ENCODE results near the gene CDH13. TPM values are rescaled to one million over a fixed set of nuclear protein-coding genes. Genes with fewer than 3 reads are reported as not detected.

CDH13 gene
- total RNA-seq, 4 donors from 2014 or later: 3.4 to 14.8 (median 6.5) TPM

DNA sequence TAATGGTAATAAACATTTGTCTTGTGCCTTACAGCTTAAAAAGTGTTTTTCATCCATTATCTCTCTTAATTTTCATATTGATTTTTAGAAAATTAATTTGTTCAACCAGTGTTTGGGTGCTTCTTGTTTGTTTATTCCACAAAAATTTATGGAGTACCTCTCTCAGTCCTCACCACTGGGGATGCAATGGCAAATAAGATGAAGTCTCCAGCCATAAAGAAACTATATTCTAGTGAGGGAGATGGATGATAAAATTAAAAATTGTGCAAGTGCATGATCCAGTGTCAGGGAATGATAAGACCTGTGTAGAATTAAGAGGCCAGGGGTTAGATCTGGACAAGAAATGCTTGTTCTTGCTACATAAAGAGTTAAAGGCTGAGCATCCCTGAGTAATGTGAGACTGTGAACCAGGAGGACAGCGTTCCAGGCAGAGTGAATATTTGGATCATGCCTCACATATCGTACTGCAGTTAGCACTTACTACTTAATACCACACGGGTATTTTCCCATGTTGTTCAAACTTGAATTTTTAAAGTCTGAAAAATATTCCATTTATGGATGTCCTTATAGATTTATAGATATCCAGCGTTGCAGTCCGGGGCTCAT is 645.3 kb downstream of the CDH13 start:
- H3K27me3 ChIP-seq: no peaks in the 10 kb centered on the region
- 57 to 75% methylated on average over 5 of the region's 5 CpGs for WGBS, 2 donors
- H3K36me3 ChIP-seq: no peaks in the 10 kb centered on the region
- H3K27ac ChIP-seq: no peak overlapping the region
- no peak overlapping the region for H3K4me3 ChIP-seq (replicated peaks in 1 of 3)
- no peak for DNase-seq
- TF ChIP-seq, protein P1, sequence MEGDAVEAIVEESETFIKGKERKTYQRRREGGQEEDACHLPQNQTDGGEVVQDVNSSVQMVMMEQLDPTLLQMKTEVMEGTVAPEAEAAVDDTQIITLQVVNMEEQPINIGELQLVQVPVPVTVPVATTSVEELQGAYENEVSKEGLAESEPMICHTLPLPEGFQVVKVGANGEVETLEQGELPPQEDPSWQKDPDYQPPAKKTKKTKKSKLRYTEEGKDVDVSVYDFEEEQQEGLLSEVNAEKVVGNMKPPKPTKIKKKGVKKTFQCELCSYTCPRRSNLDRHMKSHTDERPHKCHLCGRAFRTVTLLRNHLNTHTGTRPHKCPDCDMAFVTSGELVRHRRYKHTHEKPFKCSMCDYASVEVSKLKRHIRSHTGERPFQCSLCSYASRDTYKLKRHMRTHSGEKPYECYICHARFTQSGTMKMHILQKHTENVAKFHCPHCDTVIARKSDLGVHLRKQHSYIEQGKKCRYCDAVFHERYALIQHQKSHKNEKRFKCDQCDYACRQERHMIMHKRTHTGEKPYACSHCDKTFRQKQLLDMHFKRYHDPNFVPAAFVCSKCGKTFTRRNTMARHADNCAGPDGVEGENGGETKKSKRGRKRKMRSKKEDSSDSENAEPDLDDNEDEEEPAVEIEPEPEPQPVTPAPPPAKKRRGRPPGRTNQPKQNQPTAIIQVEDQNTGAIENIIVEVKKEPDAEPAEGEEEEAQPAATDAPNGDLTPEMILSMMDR (IDR thresholded peaks at IDR 0.05): no peak
- no peak for TF ChIP-seq POLR2A (IDR thresholded peaks at IDR 0.05)
- H3K4me1 ChIP-seq: no peaks in the 10 kb centered on the region
- intact Hi-C loops (cut with DNase I): no loop called here
- no peaks in the 10 kb centered on the region for H3K9me3 ChIP-seq

DNA sequence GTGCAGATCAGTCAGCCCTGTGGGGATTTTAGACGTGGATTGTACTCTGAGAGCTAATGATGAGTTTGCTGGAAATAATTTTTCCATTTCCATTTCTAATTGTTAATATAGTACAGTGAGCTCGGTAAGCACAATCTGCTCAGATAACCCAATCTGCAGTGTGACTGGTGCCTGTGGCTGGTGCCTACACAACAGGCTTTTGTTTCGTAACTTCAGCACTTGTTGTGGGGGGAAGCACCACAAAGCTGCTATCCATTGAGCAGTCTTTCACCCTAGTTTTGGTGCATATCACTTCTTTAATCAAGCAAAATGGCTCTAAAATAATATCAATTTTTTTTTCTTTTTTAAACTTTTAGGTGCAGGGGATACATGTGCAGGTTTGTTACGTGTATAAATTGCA is 646.1 kb downstream of the CDH13 start:
- Histone ChIP-seq H3K9me3 (no peaks in the 10 kb centered on the region), H3K27ac (no peak overlapping the region), H3K36me3 (no peaks in the 10 kb centered on the region), H3K4me3 (replicated peaks in 1 of 3) (no peak overlapping the region), H3K4me1 (no peaks in the 10 kb centered on the region), H3K27me3 (no peaks in the 10 kb centered on the region)
- intact Hi-C loops (cut with DNase I): no loop called here
- DNase-seq: no peak
- TF ChIP-seq, protein P1 (IDR thresholded peaks at IDR 0.05): no peak
- TF ChIP-seq POLR2A (IDR thresholded peaks at IDR 0.05): no peak
- 82 to 86% methylated on average over 4 of the region's 4 CpGs for WGBS, 2 donors

DNA sequence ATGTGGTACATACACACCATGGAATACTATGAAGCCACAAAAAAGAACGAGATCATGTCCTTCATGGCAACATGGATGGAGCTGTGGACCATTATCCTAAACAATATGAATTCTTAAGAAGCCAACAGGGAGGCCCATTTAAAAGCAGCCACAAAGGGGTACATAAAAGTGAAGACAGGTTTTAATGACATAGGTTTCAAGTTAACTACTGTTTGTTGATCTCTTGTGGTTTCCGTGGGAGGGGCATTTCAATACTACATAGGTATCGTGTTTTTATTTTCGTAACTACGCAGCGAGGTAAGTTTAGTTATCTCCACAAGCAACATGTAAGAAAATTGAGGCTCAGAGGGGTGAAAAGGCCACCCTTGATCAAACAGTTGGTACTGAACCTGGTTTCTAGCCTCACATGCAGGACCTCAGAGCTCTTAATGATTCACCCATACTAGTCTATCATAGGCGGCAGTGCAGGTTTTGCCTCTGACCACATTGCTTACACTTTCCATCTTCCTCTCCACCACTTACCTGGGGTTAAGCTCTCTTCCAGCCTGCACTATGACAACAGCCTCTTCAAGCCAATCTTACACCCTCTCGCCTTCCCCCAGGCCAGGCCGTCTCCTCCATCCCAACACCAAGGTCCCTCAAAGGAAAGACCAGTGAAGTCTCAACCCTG is 646.9 kb downstream of the CDH13 start:
- H3K4me3 ChIP-seq (replicated peaks in 1 of 3): no peak overlapping the region
- no peaks in the 10 kb centered on the region for H3K36me3 ChIP-seq
- WGBS, 2 donors: 90 to 93% methylated on average over 9 of the region's 9 CpGs
- no peaks in the 10 kb centered on the region for H3K4me1 ChIP-seq
- H3K27me3 ChIP-seq: no peaks in the 10 kb centered on the region
- no peak overlapping the region for H3K27ac ChIP-seq
- no peaks in the 10 kb centered on the region for H3K9me3 ChIP-seq
- DNase-seq: no peak
- intact Hi-C loops (cut with DNase I): no loop called here
- TF ChIP-seq, protein P1 (IDR thresholded peaks at IDR 0.05): no peak
- TF ChIP-seq POLR2A (IDR thresholded peaks at IDR 0.05): no peak

DNA sequence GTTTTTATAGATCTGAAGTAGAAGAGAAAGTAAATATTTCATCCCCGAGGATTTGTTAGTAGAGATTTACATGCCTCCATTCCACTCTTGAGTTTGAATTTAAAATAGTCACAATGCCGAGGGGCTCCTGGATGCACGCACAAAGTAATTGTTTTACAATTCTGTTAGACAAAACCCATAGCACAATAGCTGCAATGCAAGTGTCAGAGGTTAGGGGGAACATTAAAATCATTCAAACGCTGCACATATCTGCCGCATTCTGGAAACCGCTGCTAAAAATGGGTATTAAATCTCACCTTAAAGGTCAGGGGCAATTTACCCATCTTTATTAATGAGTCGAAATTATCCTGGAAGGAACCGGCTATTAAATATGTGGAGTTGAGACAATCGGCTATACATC is 652.5 kb downstream of the CDH13 start:
- H3K4me1 ChIP-seq: no peaks in the 10 kb centered on the region
- no peaks in the 10 kb centered on the region for H3K9me3 ChIP-seq
- TF ChIP-seq, protein P1 (IDR thresholded peaks at IDR 0.05): no peak
- no peak for TF ChIP-seq POLR2A (IDR thresholded peaks at IDR 0.05)
- H3K36me3 ChIP-seq: no peaks in the 10 kb centered on the region
- H3K4me3 ChIP-seq (replicated peaks in 1 of 3): no peak overlapping the region
- WGBS, 2 donors: 88 to 89% methylated on average over 9 of the region's 9 CpGs
- no peak overlapping the region for H3K27ac ChIP-seq
- intact Hi-C loops (cut with DNase I): no loop called here
- H3K27me3 ChIP-seq: no peaks in the 10 kb centered on the region
- no peak for DNase-seq

DNA sequence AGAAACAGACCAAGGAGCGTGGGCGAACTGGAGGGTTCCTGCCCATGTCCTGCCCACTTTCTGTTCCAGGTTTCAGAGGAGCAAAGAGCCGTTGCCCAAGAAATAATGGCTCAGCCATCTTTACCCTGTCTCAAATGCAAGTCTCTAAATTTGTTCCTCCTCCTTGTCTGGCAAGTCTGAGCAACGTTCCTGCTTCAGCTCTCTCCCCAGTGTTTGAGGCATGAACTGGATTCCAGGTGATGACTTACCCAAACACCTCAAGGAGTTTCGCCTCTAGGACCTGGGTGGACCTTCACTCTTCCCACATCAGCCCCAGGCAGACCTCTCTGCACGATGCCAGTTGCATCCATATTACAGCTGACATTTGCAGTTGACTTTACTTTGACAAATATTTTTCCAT is 659.2 kb downstream of the CDH13 start:
- WGBS, 2 donors: 86 to 92% methylated on average over 6 of the region's 6 CpGs
- intact Hi-C loops (cut with DNase I): no loop called here
- TF ChIP-seq, protein P1 (IDR thresholded peaks at IDR 0.05): no peak
- TF ChIP-seq POLR2A (IDR thresholded peaks at IDR 0.05): no peak
- no peak for DNase-seq
- Histone ChIP-seq H3K4me3 (replicated peaks in 1 of 3) (no peak overlapping the region), H3K9me3 (no peaks in the 10 kb centered on the region), H3K27me3 (no peaks in the 10 kb centered on the region), H3K4me1 (no peaks in the 10 kb centered on the region), H3K36me3 (no peaks in the 10 kb centered on the region), H3K27ac (no peak overlapping the region)

All from thyroid gland (tissue), 4 donors.